HG03432 (cell line): Measurements from ENCODE around the gene NEK8.

Experiments
- ATAC-seq: cut with Tn5 transposase; IDR thresholded peaks from one replicate; pipeline ENCODE4 v1.9.1; 2021; ENCODE audit warnings: mild to moderate bottlenecking, moderate library complexity; ENCODE audit not compliant: unreplicated experiment

The NEK8 gene

GRCh38 chr17:28728364-28729200, at the start of gene NEK8:
Gene NEK8, plus strand, starts transcription at chr17:28728788. Its CDS starts 26 bp downstream, at chr17:28728814.
- ATAC-seq = peak; percentile 46

- no peak for ATAC-seq
Observed at GRCh38 chr17:28682655-28683054, 45.9 kb upstream of the NEK8 start.

- no peak for ATAC-seq
Observed at GRCh38 chr17:28684963-28685362, 43.6 kb upstream of the NEK8 start.

- ATAC-seq = no peak
Observed at GRCh38 chr17:28685366-28685765, 43.2 kb upstream of the NEK8 start.

- ATAC-seq = no peak
Observed at GRCh38 chr17:28686296-28686695, 42.3 kb upstream of the NEK8 start.

GRCh38 chr17:28688481-28688880, 40.1 kb upstream of the NEK8 start:
- no peak for ATAC-seq

- no peak for ATAC-seq
Observed at GRCh38 chr17:28689011-28689410, 39.6 kb upstream of the NEK8 start.

GRCh38 chr17:28693869-28694268, 34.7 kb upstream of the NEK8 start:
- no peak for ATAC-seq

- no peak for ATAC-seq
Observed at GRCh38 chr17:28698253-28698941, 30.2 kb upstream of the NEK8 start.

GRCh38 chr17:28700278-28700677, 28.3 kb upstream of the NEK8 start:
- no peak for ATAC-seq

GRCh38 chr17:28700830-28701492, 27.6 kb upstream of the NEK8 start:
- no peak for ATAC-seq

GRCh38 chr17:28702026-28702751, 26.4 kb upstream of the NEK8 start:
- ATAC-seq = no peak

- ATAC-seq = no peak
Observed at GRCh38 chr17:28702752-28703150, 25.8 kb upstream of the NEK8 start.

- no peak for ATAC-seq
Observed at GRCh38 chr17:28703552-28704218, 24.9 kb upstream of the NEK8 start.

- ATAC-seq = no peak
Observed at GRCh38 chr17:28704219-28704858, 24.2 kb upstream of the NEK8 start.

GRCh38 chr17:28705074-28705659, 23.4 kb upstream of the NEK8 start:
- ATAC-seq = no peak

GRCh38 chr17:28705728-28706334, 22.8 kb upstream of the NEK8 start:
- no peak for ATAC-seq

- no peak for ATAC-seq
Observed at GRCh38 chr17:28706471-28707338, 21.9 kb upstream of the NEK8 start.
